Measurements from ENCODE around the gene EPHA6. TPM values are rescaled to one million over a fixed set of nuclear protein-coding genes. Genes with fewer than 3 reads are reported as not detected.

EPHA6 gene
- total RNA-seq, 4 donors from 2014 or later = 2.1 to 7.0 (median 5.8) TPM

- Histone ChIP-seq H3K9me3 (no peaks in the 10 kb centered on the region), H3K36me3 (no peaks in the 10 kb centered on the region), H3K4me3 (replicated peaks in 1 of 3) (no peak overlapping the region), H3K27ac (no peak overlapping the region), H3K4me1 (peaks cover 4 to 5% of the 10 kb centered on the region in 2 donors), H3K27me3 (no peaks in the 10 kb centered on the region)
- intact Hi-C loops (cut with DNase I) = no loop called here
- no peak for TF ChIP-seq POLR2A (IDR thresholded peaks at IDR 0.05)
- TF ChIP-seq, protein P1, sequence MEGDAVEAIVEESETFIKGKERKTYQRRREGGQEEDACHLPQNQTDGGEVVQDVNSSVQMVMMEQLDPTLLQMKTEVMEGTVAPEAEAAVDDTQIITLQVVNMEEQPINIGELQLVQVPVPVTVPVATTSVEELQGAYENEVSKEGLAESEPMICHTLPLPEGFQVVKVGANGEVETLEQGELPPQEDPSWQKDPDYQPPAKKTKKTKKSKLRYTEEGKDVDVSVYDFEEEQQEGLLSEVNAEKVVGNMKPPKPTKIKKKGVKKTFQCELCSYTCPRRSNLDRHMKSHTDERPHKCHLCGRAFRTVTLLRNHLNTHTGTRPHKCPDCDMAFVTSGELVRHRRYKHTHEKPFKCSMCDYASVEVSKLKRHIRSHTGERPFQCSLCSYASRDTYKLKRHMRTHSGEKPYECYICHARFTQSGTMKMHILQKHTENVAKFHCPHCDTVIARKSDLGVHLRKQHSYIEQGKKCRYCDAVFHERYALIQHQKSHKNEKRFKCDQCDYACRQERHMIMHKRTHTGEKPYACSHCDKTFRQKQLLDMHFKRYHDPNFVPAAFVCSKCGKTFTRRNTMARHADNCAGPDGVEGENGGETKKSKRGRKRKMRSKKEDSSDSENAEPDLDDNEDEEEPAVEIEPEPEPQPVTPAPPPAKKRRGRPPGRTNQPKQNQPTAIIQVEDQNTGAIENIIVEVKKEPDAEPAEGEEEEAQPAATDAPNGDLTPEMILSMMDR (IDR thresholded peaks at IDR 0.05) = no peak
- no peak for DNase-seq
- WGBS, 2 donors = 76 to 93% methylated on average over 2 of the region's 2 CpGs
Measured at GRCh38 chr3:96991231-96991630, 176.8 kb downstream of the EPHA6 start.

GRCh38 chr3:96991800-96992365 is 177.5 kb downstream of the EPHA6 start:
- intact Hi-C loops (cut with DNase I) = no loop called here
- H3K27ac ChIP-seq = peak overlapping the region in 1 of 3 donors; percentile 0

GRCh38 chr3:96994988-96995387 is 180.6 kb downstream of the EPHA6 start:
- Histone ChIP-seq H3K36me3 (no peaks in the 10 kb centered on the region), H3K27me3 (no peaks in the 10 kb centered on the region), H3K4me3 (replicated peaks in 1 of 3) (no peak overlapping the region), H3K27ac (no peak overlapping the region), H3K9me3 (no peaks in the 10 kb centered on the region), H3K4me1 (peaks cover 0 to 5% of the 10 kb centered on the region in 2 donors)
- no peak for TF ChIP-seq POLR2A (IDR thresholded peaks at IDR 0.05)
- TF ChIP-seq, protein P1 (IDR thresholded peaks at IDR 0.05) = no peak
- 87 to 96% methylated on average over 3 of the region's 3 CpGs for WGBS, 2 donors
- intact Hi-C loops (cut with DNase I) = no loop called here
- no peak for DNase-seq

More at GRCh38 chr3:96991800-96992365, 177.5 kb downstream of the EPHA6 start:
- Histone ChIP-seq H3K9me3 (no peaks in the 10 kb centered on the region), H3K36me3 (no peaks in the 10 kb centered on the region), H3K27me3 (no peaks in the 10 kb centered on the region), H3K4me3 (replicated peaks in 1 of 3) (no peak overlapping the region), H3K4me1 (peaks cover 0 to 5% of the 10 kb centered on the region in 2 donors)
- WGBS, 2 donors = 55 to 59% methylated on average over 4 of the region's 4 CpGs
- no peak for TF ChIP-seq POLR2A (IDR thresholded peaks at IDR 0.05)
- TF ChIP-seq, protein P1 (IDR thresholded peaks at IDR 0.05) = no peak
- DNase-seq = no peak

DNA sequence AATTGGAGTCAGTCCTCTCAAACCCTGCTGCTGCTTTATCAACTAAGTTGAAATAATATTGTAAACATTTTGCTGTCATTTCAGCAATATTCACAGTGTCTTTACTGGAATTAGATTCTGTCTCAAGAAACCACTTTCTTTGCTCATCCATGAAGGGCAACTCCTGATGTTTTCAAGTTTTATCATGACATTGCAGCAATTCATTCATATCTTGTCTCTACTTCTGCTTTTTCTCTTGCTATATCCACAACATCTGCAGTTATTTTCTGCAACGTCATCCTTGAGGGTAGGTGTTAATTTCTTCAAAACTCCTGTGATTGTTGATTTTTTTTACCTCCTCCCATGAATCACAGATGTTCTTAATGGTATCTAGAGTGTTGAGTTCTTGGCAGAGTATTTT is 181.6 kb downstream of the EPHA6 start:
- no peaks in the 10 kb centered on the region for H3K9me3 ChIP-seq
- H3K4me3 ChIP-seq (replicated peaks in 1 of 3) = no peak overlapping the region
- H3K36me3 ChIP-seq = no peaks in the 10 kb centered on the region
- H3K4me1 ChIP-seq = peaks cover 0 to 5% of the 10 kb centered on the region in 2 donors
- H3K27ac ChIP-seq = no peak overlapping the region
- WGBS, 2 donors = 70 to 78% methylated on average over 1 of the region's 1 CpG
- intact Hi-C loops (cut with DNase I) = no loop called here
- TF ChIP-seq, protein P1 (IDR thresholded peaks at IDR 0.05) = no peak
- no peak for TF ChIP-seq POLR2A (IDR thresholded peaks at IDR 0.05)
- DNase-seq = no peak
- H3K27me3 ChIP-seq = no peaks in the 10 kb centered on the region

DNA sequence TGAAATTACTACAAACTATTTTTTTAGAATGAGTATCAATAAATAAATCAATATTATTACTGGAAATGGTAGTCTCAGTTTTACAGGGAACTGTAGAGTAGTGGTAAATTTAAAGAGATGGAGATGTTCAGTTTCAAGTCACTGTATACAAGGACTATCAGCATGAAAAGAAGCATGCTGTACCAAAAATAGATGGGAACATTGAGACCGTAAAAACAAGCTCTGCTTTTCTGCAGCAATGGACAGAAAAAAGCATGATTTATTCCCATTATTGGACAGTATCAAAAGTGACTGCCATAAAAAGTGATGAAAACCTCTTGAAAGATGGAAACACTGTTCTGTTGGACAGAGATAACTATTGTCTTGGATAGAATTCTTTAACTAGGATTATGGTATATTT is 187.2 kb downstream of the EPHA6 start:
- no peak for DNase-seq
- H3K9me3 ChIP-seq = no peaks in the 10 kb centered on the region
- intact Hi-C loops (cut with DNase I) = no loop called here
- 83 to 86% methylated on average over 1 of the region's 1 CpG for WGBS, 2 donors
- no peaks in the 10 kb centered on the region for H3K27me3 ChIP-seq
- no peaks in the 10 kb centered on the region for H3K36me3 ChIP-seq
- no peak overlapping the region for H3K4me3 ChIP-seq (replicated peaks in 1 of 3)
- TF ChIP-seq, protein P1 (IDR thresholded peaks at IDR 0.05) = no peak
- no peak for TF ChIP-seq POLR2A (IDR thresholded peaks at IDR 0.05)
- H3K27ac ChIP-seq = no peak overlapping the region
- H3K4me1 ChIP-seq = no peaks in the 10 kb centered on the region
